Measurements from ENCODE around the gene MKKS.
"Not testable (repeated sequence)": the region's sequence is repeated elsewhere in the genome, so short reads cannot be mapped to it uniquely, and the experiment has no call there.

The MKKS gene

GRCh38 chr20:10448270-10449156 is 14.5 kb upstream of the MKKS start:
- no peak for DNase-seq

DNA sequence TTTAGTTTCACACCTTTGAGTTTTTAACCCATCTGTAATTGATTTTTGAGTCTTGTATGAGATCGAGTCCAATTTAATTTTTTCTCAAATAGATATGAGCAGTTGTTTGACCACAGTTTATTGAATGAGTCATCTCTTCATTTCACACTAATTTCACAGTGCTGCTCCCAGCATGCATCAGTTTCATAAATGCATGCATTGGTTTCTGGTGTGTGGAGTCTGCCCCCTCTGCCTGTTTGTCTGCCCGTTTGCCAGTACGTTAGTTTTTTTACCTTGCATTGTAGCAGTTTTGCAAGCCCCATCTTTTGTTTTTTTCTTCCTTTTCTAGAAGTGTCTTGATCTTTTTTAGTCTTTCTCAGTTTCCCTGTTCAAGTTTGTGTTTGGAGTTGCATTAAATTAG is 13.0 kb upstream of the MKKS start:
- no peak for DNase-seq

- DNase-seq, result no peak
These were observed 11.7 kb upstream of the MKKS start for GRCh38 chr20:10445758-10446157.

- no peak for DNase-seq
These were observed 9.9 kb upstream of the MKKS start for GRCh38 chr20:10443936-10444335.

DNA sequence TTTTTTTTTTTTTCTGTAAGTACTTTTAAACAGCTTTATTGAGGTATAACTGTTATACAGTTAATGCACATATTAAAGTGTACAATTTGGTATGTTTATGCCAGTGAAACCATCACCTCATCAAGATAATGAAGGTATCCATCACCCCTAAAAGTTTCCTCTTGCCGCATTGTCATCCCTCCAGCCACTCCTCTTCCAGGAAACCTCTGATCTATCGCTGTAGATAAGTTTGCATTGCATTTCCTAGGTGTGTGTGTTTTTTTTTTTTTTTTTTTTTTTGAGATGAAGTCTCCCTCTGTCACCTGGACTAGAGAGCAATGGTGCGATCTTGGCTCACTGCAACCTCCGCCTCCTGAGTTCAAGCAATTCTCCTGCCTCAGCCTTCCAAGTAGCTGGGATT is 4.2 kb upstream of the MKKS start:
- DNase-seq, result no peak

DNA sequence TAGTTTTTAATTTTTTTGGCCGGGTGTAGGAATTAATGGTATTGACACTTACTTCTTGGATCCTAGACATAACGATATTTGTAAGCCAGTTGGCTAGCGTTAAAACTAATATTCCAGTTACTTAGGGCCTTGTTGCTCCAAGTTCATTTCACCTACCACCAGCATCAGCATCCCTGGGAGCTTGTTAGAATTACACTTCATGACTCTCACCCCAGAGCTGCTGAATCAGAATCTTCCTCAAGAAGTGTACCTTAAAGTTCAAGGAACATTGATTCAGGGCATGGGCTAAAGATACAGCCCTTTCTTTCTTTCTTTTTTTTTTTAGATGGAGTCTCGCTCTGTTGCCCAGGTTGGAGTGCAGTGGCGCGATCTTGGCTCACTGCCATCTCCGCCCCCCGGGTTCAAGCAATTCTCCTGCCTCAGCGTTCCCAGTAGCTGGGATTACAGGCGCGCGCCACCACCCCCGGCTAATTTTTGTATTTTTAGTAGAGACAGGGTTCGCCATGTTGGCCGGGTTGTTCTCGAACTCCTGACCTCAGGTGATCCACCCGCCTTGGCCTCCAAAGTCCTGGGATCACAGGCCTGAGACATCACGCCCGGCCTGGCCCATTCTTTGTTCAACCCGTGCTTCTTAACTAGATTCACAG is 2.2 kb upstream of the MKKS start:
- DNase-seq, result no peak

DNA sequence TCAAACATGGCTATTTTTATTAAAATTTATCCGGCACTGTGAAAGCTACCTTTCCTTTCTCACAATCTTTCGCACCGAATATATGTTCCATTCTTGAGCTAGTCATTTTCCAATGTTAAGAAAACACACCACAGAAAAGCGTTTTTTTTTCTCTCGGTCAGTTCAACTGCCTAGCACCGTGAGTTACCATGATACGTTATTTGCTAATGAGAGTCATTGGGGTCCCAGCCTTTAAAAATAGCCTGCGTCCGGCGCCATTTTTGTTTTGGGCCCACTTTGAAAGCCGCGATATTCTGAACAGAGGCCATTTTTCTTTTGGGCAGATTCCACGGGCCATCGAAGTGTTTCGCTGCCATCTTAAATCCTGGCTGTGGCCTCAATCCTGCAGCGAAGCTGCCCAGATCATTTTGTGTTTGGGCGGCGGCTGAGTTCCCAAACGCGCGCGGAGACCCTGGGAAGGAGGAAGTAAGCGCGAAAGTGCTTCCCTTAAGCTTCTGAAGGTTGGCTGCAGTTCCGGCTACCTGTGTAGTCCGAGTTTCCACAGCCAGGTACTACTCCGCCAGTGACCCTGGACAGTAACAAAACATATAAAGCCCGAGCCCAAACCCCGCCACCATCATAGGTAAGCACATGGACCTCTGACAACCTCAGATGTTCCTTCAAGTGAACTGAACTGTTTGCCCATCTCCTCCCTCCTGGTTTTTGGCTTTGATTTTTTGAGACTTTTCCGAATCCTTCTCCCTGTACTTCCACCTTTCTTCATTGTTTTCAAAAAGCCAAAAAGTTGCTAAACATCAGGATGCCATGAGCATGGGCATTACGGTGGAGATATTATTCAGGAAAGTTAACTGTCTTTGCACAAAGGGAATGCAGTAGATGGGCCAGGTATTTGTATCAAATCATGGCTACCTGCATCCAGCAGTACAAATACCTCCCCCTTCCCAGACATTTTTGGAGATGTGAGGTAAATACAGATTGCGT is 1.1 kb upstream of the MKKS start, which contains the start of gene SLX4IP:
TSS of gene SLX4IP (plus strand) at position 474 of the 981 bp plus-strand sequence. CDS start 22,900 bp downstream, outside the sequence.
- peak; percentile 97 for DNase-seq

DNA sequence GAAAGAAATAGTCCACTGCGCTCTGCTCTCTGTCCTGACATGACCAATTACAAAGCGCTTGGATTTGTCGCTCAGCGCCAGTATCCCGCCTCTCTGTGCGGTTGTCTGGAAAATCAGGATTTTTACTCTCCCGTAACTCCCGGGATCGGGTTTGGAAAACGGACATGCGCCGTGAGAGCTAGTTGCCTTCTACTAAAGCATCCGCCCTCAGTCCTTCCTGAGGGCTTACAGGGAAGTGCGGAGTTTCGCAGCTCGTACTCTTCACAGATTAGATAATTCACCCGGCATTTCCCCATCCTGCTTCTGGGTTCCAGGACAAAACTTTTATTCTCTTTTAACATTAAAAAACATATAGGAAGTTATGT is 427 bp upstream of the MKKS start:
- DNase-seq, result peak; percentile 98

DNA sequence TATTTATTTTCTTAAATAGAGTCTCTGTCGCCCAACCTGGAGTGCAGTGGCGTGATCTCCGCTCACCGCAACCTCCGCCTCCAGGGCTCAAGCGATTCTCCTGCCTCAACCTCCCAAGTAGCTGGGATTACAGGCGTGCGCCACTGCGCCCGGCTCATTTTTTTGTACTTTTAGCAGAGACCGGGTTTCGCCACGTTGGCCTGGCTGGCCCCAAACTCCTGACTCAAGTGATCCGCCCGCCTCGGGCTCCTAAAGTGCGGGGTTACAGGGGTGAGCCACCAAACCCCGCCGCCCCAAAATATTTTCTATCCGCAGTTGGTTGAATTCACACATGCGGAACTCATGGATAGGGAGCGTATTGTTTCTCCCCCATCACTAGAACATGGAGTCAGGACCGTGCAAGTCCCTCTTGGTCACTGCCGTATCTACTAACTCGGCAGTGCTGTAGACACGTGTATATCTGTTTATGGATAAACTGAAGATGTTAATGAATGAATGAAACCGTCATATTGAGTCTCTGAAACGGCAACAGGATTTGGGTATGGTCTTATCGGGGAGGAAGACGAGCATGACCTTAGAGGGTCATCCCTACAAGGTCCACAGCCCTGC is 904 bp downstream of the MKKS start:
- DNase-seq, result no peak

DNA sequence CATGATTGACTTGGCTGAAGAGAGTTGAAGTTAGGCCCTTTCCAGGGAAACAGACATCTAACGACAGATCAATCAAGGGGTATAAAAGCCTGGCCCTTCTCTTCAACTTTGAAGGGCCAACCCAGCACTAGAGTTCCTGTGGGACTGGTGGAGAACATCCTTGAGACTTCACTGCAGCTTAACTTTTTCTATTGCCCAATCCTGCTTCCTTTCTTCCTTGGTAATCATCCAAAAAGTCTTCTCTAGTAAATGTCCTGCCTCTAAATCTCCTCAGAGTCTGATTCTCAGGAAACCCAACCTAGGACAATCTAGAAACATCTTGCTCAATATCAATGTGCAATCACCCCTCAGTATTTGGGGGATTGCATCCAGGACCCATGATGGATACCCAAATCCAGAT is 1.9 kb downstream of the MKKS start:
- DNase-seq, result no peak

DNA sequence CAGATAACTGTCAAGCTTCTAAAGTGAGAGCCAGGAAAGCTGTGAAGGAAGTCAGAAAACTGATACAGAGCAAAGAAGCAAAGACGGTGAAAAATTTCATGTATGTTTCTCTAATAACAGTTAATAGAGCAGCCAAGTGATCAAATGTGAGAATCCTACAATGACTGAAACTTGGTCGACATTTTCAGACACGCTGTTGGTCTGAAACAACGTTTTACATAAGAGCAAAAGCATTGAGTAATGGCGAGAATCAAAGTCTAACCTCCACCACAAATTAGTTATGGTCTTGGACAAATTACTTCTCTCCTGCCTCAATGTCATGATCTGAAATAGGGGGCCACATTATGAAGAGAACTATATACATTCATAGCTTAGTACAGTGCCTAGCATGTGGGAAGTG is 3.3 kb downstream of the MKKS start:
- no peak for DNase-seq

DNA sequence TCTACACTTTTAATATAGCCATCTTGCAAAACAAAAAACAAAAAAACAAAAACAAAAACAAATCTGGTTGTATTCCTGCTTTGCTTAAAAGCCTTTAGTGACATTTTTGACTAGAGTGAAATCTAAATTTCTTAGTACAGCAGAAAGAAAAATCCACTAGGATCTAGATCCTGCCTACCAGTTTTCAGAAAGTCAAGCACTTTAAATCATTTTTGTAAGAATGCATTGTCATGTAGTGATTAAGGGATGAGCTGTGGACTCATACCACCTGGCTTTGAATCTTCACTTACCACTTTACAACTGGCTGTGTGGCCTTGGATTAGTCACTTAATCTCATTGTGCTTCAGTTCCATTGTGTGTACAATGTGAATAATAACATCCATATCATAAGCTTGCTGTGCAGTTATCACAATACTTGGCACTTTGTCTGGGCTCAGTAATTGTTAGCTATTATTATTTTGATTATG is 4.0 kb downstream of the MKKS start:
- no peak for DNase-seq

GRCh38 chr20:10429443-10429981 is 4.5 kb downstream of the MKKS start:
- DNase-seq, result no peak

DNA sequence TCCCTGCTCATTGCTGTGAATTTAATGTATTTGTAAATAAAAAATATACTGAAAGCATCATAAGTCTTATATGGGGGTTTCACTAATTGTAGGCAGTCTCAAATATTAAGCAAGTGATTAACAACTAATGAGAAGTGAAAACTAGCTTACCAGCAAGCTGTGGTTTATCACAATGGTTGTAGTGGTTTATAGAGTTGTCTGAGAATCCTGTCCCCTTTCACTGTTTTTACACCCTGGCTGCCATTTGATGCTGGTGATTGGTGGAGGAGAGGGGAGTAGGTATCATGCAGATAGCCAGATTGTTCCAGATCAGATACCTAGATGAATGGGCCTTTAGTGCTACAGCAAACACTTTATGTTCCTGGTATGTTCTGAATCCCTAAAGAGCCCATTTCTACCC is 6.0 kb downstream of the MKKS start:
- DNase-seq, result no peak

GRCh38 chr20:10427060-10427692 is 6.8 kb downstream of the MKKS start:
- DNase-seq, result no peak

DNA sequence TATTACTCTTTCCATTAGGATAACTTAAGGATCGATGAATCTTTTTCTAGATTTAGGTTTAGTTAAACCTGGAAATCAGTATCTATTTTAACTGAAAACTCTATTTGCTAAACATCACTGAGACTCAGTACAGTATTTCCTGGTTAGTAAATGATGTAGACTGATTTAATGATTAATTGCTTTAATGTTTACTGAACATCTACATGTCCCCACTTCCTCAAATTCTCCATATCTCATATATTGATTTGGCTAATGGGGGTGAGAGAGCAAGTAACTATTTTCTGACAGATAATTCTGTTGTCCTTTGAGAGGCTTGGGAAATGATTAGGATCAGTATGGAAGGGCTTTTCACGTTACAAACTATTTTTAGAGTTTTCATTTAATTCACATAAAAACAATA is 10.3 kb downstream of the MKKS start:
- no peak for DNase-seq

- peak; percentile 61 for DNase-seq
These were observed 14.4 kb downstream of the MKKS start for GRCh38 chr20:10419550-10420133.

GRCh38 chr20:10417218-10417617 is 16.8 kb downstream of the MKKS start:
- not testable (repeated sequence) for DNase-seq

GRCh38 chr20:10415013-10415650 is 18.9 kb downstream of the MKKS start:
- DNase-seq, result no peak

DNA sequence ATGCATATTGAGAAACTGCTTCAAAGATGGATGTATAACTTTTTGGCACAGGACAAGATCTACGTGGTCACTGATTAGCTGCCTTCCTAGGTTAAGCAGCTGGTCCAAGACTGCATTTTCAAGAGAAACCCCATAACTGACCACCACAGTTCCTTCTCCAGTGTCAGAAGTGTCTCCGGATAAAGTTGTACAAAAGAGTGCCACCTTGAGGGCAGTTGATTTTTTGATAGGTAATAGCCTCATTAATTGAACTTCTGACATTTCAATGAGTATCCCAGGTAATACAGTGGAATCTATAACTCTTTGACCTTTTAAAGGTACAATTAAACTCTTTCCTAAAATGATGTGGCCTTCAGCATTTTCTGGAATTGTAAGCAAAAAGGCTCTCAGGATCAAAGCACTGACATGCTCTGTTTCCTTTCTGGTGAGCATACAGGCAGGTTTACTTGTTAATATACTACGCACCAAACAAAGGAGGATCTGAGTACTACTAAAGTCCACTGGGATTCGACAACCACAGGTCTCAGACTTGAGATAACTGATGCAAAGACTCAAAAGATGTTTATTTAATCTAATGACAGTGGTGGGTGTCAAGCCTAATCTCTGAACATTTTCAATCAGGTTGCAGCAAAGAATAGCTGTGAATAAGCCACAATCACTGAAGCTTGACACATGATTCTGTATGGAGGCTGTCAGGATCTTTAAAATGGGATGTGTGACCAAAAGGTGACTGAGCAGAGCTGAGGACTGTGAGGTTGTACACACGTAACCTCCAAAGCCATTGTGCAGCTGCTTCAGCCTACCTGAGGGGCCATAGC is 21.2 kb downstream of the MKKS start:
- DNase-seq, result no peak

Measured in islet precursor cell (in vitro differentiated cells).